Measurements from ENCODE around the gene KSR2. TPM values are rescaled to one million over a fixed set of nuclear protein-coding genes. Genes with fewer than 3 reads are reported as not detected.

The KSR2 gene
- total RNA-seq, 1 experiment from 2014 or later: 0.02 TPM

- intact Hi-C loops (cut with micrococcal nuclease): no loop called here
- BruUV-seq (replicated peaks): no TSS peak
- Mint-ChIP-seq H3K4me3 (ENCODE audit: unreplicated experiment) (no peak overlapping the region), H3K27ac (ENCODE audit: low read depth, unreplicated experiment) (no peak overlapping the region), H3K9me3 (ENCODE audit: unreplicated experiment) (peaks cover 31% of the 10 kb centered on the region), H3K4me1 (ENCODE audit: insufficient read depth, unreplicated experiment) (no peaks in the 10 kb centered on the region), H3K27me3 (ENCODE audit: insufficient read depth, unreplicated experiment) (no peaks in the 10 kb centered on the region), H3K36me3 (ENCODE audit: insufficient read depth, unreplicated experiment) (no peaks in the 10 kb centered on the region)
- no peak for DNase-seq (ENCODE audit: unreplicated experiment)
- no peak for TF ChIP-seq CTCF (IDR thresholded peaks at IDR 0.05; ENCODE audit: unreplicated experiment)
- CTCF ChIA-PET: no interaction called here
- POLR2A ChIA-PET: no interaction called here
Measured at GRCh38 chr12:117459229-117459628, 509.6 kb downstream of the KSR2 start.

- peaks cover 32% of the 10 kb centered on the region for H3K9me3 Mint-ChIP-seq (ENCODE audit: unreplicated experiment)
- no peak for DNase-seq (ENCODE audit: unreplicated experiment)
- no peaks in the 10 kb centered on the region for H3K36me3 Mint-ChIP-seq (ENCODE audit: insufficient read depth, unreplicated experiment)
- POLR2A ChIA-PET: no interaction called here
- H3K27ac Mint-ChIP-seq (ENCODE audit: low read depth, unreplicated experiment): no peak overlapping the region
- CTCF ChIA-PET: no interaction called here
- no peaks in the 10 kb centered on the region for H3K4me1 Mint-ChIP-seq (ENCODE audit: insufficient read depth, unreplicated experiment)
- intact Hi-C loops (cut with micrococcal nuclease): no loop called here
- BruUV-seq (replicated peaks): no TSS peak
- H3K4me3 Mint-ChIP-seq (ENCODE audit: unreplicated experiment): no peak overlapping the region
- no peaks in the 10 kb centered on the region for H3K27me3 Mint-ChIP-seq (ENCODE audit: insufficient read depth, unreplicated experiment)
- TF ChIP-seq CTCF (IDR thresholded peaks at IDR 0.05; ENCODE audit: unreplicated experiment): no peak
Measured at GRCh38 chr12:117457189-117457588, 511.6 kb downstream of the KSR2 start.

- Mint-ChIP-seq H3K36me3 (ENCODE audit: insufficient read depth, unreplicated experiment) (no peaks in the 10 kb centered on the region), H3K4me3 (ENCODE audit: unreplicated experiment) (no peak overlapping the region), H3K4me1 (ENCODE audit: insufficient read depth, unreplicated experiment) (no peaks in the 10 kb centered on the region), H3K27me3 (ENCODE audit: insufficient read depth, unreplicated experiment) (no peaks in the 10 kb centered on the region), H3K9me3 (ENCODE audit: unreplicated experiment) (peaks cover 26% of the 10 kb centered on the region), H3K27ac (ENCODE audit: low read depth, unreplicated experiment) (no peak overlapping the region)
- ChIA-PET CTCF (interaction anchor here (1.4 kb wide), 1 partner anchor 15 kb away, joined by 3 read pairs; no protein-coding TSS in a partner anchor), POLR2A (no interaction called here)
- no peak for TF ChIP-seq CTCF (IDR thresholded peaks at IDR 0.05; ENCODE audit: unreplicated experiment)
- intact Hi-C loops (cut with micrococcal nuclease): no loop called here
- no peak for DNase-seq (ENCODE audit: unreplicated experiment)
- no TSS peak for BruUV-seq (replicated peaks)
Measured at GRCh38 chr12:117456076-117456475, 512.7 kb downstream of the KSR2 start.

- H3K4me3 Mint-ChIP-seq (ENCODE audit: unreplicated experiment): no peak overlapping the region
- peaks cover 26% of the 10 kb centered on the region for H3K9me3 Mint-ChIP-seq (ENCODE audit: unreplicated experiment)
- DNase-seq (ENCODE audit: unreplicated experiment): no peak
- intact Hi-C loops (cut with micrococcal nuclease): no loop called here
- H3K27ac Mint-ChIP-seq (ENCODE audit: low read depth, unreplicated experiment): no peak overlapping the region
- ChIA-PET CTCF (no interaction called here), POLR2A (no interaction called here)
- no peaks in the 10 kb centered on the region for H3K36me3 Mint-ChIP-seq (ENCODE audit: insufficient read depth, unreplicated experiment)
- no peaks in the 10 kb centered on the region for H3K27me3 Mint-ChIP-seq (ENCODE audit: insufficient read depth, unreplicated experiment)
- no TSS peak for BruUV-seq (replicated peaks)
- no peak for TF ChIP-seq CTCF (IDR thresholded peaks at IDR 0.05; ENCODE audit: unreplicated experiment)
- H3K4me1 Mint-ChIP-seq (ENCODE audit: insufficient read depth, unreplicated experiment): no peaks in the 10 kb centered on the region
Measured at GRCh38 chr12:117453961-117454360, 514.8 kb downstream of the KSR2 start.

Measured in MCF 10A (cell line).